Loucy (cell line): Measurements from ENCODE around the gene PFDN2.

Experiments
- H2AFZ ChIP-seq: fragments of 200-600 bp; sonication (generic); 2 replicates; pipeline ENCODE4 v1.6.0; 2016; ENCODE audit warnings: antibody characterized with exemption, mild to moderate bottlenecking, low read length, moderate library complexity
- H3F3A ChIP-seq: fragments of 200-600 bp; 2 replicates; pipeline ENCODE4 v1.6.0; 2016; ENCODE audit warnings: antibody characterized with exemption, low read depth, mild to moderate bottlenecking
- H3K27me3 ChIP-seq: fragments of 200-600 bp; sonication (generic); 2 replicates; pipeline ENCODE4 v1.6.1; 2014; ENCODE audit warnings: low read length, mild to moderate bottlenecking; ENCODE audit not compliant: insufficient read depth, poor library complexity, severe bottlenecking
- H3K36me3 ChIP-seq: fragments of 200-600 bp; sonication (generic); 2 replicates; pipeline ENCODE4 v1.6.1; 2016; ENCODE audit warnings: low read length; ENCODE audit not compliant: insufficient read depth
- H3K4me1 ChIP-seq: fragments of 200-600 bp; sonication (generic); 2 replicates; pipeline ENCODE4 v1.5.1; 2014; ENCODE audit warnings: low read length, mild to moderate bottlenecking; ENCODE audit not compliant: insufficient read depth, poor library complexity, severe bottlenecking
- H3K4me2 ChIP-seq: fragments of 200-600 bp; sonication (generic); 2 replicates; pipeline ENCODE4 v1.6.0; 2014; ENCODE audit warnings: antibody characterized with exemption, low read length, low read depth, mild to moderate bottlenecking; ENCODE audit not compliant: poor library complexity, severe bottlenecking
- H3K4me3 ChIP-seq: fragments of 200-600 bp; sonication (generic); 2 replicates; pipeline ENCODE4 v1.5.1; 2014; ENCODE audit warnings: low read length, mild to moderate bottlenecking, mixed read lengths; ENCODE audit not compliant: poor library complexity, severe bottlenecking
- H3K79me2 ChIP-seq: fragments of 200-600 bp; sonication (generic); 2 replicates; pipeline ENCODE4 v1.6.1; 2014; ENCODE audit warnings: low read length; ENCODE audit not compliant: insufficient read depth
- H3K9ac ChIP-seq: fragments of 200-600 bp; sonication (generic); 2 replicates; pipeline ENCODE4 v1.6.0; 2014; ENCODE audit warnings: mild to moderate bottlenecking, low read depth, low read length, moderate library complexity; ENCODE audit not compliant: poor library complexity, severe bottlenecking
- H3K9me2 ChIP-seq: fragments of 200-600 bp; sonication (generic); replicated peaks from 2 replicates; pipeline ENCODE4 v1.6.1; 2016; ENCODE audit warnings: low read depth, low read length, mixed read lengths
- H3K9me3 ChIP-seq: fragments of 200-600 bp; sonication (generic); 2 replicates; pipeline ENCODE4 v1.6.1; 2014; ENCODE audit warnings: mild to moderate bottlenecking, antibody characterized with exemption, low read length, low read depth; ENCODE audit not compliant: insufficient read depth
- H4K20me1 ChIP-seq: fragments of 200-600 bp; sonication (generic); 2 replicates; pipeline ENCODE4 v1.6.0; 2014; ENCODE audit warnings: antibody characterized with exemption, low read length, mild to moderate bottlenecking; ENCODE audit not compliant: insufficient read depth, poor library complexity, severe bottlenecking
- EZH2phosphoT487 ChIP-seq: fragments of 200-600 bp; IDR thresholded peaks from 2 replicates; pipeline ENCODE4 v1.6.1; 2018; ENCODE audit warnings: antibody characterized with exemption, mild to moderate bottlenecking, moderate library complexity, borderline replicate concordance
- TF ChIP-seq, protein P1 (sequence below): fragments of 200-600 bp; sonication (generic); conservative IDR thresholded peaks from 2 replicates; pipeline ENCODE4 v1.5.1; 2014; ENCODE audit warnings: mild to moderate bottlenecking, antibody characterized with exemption, low read length

Gene PFDN2

DNA sequence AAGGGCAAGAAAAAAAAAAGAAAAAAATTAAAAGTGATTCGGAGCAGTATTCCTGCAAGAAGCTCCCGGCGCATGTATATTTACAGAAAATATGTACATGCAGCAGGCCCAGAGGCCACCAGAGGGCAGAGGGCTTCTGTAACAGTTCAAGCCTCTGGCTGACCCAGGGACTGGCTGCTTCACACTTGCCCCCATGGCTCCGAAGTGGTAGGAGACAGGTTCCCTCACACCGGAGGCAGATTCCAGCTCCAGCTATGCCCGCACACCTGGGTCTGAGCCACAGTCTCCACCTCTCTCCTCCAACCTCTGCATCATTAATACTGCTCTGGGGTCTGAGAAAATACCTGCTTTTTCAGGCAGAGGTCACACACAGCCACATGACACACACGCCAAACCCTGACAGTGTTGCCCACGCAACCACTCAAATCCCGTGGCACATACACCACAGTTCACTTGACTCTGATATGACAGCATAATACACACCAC, 45.9 kb downstream of the PFDN2 start:
- Histone ChIP-seq H3K36me3 (no peaks in the 10 kb centered on the region), H3K4me1 (peaks cover 48% of the 10 kb centered on the region), H3K9ac (no peak overlapping the region), H3K4me3 (no peak overlapping the region), H3K4me2 (no peak overlapping the region), H3K9me2 (no peaks in the 10 kb centered on the region), H3K9me3 (no peaks in the 10 kb centered on the region), H3K27me3 (no peaks in the 10 kb centered on the region), H3F3A (0 out of 2 replicates have a peak, but pooled peaks cover 3% of the 10 kb centered on the region), H2AFZ (no peak overlapping the region), H3K79me2 (peaks cover 26% of the 10 kb centered on the region), H4K20me1 (peaks cover 11% of the 10 kb centered on the region)
- TF ChIP-seq, protein P1, sequence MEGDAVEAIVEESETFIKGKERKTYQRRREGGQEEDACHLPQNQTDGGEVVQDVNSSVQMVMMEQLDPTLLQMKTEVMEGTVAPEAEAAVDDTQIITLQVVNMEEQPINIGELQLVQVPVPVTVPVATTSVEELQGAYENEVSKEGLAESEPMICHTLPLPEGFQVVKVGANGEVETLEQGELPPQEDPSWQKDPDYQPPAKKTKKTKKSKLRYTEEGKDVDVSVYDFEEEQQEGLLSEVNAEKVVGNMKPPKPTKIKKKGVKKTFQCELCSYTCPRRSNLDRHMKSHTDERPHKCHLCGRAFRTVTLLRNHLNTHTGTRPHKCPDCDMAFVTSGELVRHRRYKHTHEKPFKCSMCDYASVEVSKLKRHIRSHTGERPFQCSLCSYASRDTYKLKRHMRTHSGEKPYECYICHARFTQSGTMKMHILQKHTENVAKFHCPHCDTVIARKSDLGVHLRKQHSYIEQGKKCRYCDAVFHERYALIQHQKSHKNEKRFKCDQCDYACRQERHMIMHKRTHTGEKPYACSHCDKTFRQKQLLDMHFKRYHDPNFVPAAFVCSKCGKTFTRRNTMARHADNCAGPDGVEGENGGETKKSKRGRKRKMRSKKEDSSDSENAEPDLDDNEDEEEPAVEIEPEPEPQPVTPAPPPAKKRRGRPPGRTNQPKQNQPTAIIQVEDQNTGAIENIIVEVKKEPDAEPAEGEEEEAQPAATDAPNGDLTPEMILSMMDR, result peak; percentile 71
- no peak for TF ChIP-seq EZH2phosphoT487

DNA sequence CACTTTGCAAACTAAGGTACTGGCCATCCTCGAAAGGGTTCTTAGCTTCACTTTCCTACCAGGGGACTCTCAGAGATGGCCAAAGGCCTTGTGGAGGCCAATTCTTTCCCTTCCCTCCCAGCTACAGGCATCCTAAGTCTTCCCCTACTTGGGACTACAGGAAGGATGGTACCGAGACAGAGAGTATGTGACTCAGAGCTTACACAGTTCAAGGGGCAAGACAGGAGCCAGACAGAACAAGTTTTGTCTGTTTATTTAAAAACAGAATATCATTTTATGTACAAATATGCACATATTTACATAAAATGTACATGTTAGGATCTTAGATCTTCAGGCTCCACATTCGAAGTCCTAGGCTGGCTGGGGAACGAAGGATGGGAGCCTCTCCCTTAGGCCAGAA, 47.1 kb downstream of the PFDN2 start:
- peaks cover 38% of the 10 kb centered on the region for H3K79me2 ChIP-seq
- H3F3A ChIP-seq, result 0 out of 2 replicates have a peak, but pooled peaks cover 3% of the 10 kb centered on the region
- H3K27me3 ChIP-seq, result no peaks in the 10 kb centered on the region
- no peak overlapping the region for H3K4me3 ChIP-seq
- peak overlapping the region; percentile 73 for H3K9ac ChIP-seq
- H3K9me2 ChIP-seq, result no peaks in the 10 kb centered on the region
- peaks cover 54% of the 10 kb centered on the region for H3K4me1 ChIP-seq
- no peak overlapping the region for H2AFZ ChIP-seq
- H4K20me1 ChIP-seq, result peaks cover 21% of the 10 kb centered on the region
- no peak for TF ChIP-seq EZH2phosphoT487
- H3K4me2 ChIP-seq, result peak overlapping the region; percentile 99
- H3K36me3 ChIP-seq, result no peaks in the 10 kb centered on the region
- H3K9me3 ChIP-seq, result no peaks in the 10 kb centered on the region

DNA sequence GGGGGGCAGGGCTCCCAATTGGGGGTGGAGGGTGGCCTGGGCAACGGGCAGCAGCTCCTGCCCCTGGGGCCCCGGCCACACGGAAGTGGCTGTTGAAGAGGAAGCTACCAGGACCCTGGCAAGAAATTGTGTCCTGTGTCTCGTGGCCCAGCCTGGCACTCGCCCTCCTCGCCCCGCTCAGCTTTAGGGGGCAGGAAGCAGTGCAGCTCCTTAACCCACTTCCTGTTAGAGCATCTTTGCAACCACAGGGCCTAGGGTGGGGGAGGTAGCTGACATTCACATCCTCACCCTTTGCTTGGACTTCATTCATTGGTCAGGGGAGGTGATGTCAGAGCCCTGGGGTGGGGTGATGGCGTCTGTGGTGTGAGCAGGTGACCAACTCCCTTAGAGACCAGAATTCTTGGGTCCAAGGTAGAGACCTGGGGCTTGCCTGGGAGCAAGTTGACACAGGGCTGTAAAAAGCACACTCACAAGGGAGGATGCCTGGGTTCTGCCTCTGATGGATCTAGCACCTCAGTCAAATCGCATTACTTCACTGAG, 48.0 kb downstream of the PFDN2 start, which contains the start of gene ARHGAP30:
Gene ARHGAP30, minus strand, starts transcription at position 161 of the 540 bp plus-strand sequence. CDS start 267 bp downstream, outside the sequence.
- H3K27me3 ChIP-seq, result no peaks in the 10 kb centered on the region
- peak within 1 kb of the TSS; percentile 99 for H3K9ac ChIP-seq
- TF ChIP-seq EZH2phosphoT487, result no peak
- TF ChIP-seq, protein P1, result no peak
- H4K20me1 ChIP-seq, result peaks cover 28% of the 10 kb centered on the region
- peaks cover 61% of the 10 kb centered on the region for H3K4me1 ChIP-seq
- H3K4me2 ChIP-seq, result peak within 1 kb of the TSS; percentile 99
- H3K4me3 ChIP-seq, result peak within 1 kb of the TSS; percentile 98
- no peak within 1 kb of the TSS for H2AFZ ChIP-seq
- 0 out of 2 replicates have a peak, but pooled peaks cover 3% of the 10 kb centered on the region for H3F3A ChIP-seq
- no peaks in the 10 kb centered on the region for H3K9me2 ChIP-seq
- H3K36me3 ChIP-seq, result no peaks in the 10 kb centered on the region
- no peaks in the 10 kb centered on the region for H3K9me3 ChIP-seq
- H3K79me2 ChIP-seq, result peaks cover 46% of the 10 kb centered on the region

DNA sequence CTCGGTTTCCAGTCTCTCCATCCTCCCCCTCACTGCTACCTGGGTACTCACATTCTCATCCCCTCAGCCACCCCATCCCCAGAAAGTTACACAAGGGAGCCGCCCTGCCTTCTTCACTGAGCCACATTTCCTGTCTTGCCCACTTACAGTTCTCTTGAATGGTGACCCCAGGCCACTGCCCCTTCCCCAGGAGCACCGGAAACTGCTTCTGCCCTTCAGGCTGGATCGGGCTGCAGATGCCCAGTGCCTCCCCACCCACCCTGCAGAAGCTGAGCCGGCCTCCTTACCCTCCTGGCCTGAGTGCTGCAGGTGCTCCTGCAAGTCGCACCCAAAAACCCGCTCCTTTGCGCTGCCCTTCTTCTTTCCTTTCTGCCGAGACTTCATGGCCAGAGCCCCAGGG, 48.6 kb downstream of the PFDN2 start:
- H3K9ac ChIP-seq, result peak overlapping the region; percentile 99
- H3K4me1 ChIP-seq, result peaks cover 64% of the 10 kb centered on the region
- H3K4me3 ChIP-seq, result peak overlapping the region; percentile 98
- no peak overlapping the region for H2AFZ ChIP-seq
- H3K9me3 ChIP-seq, result no peaks in the 10 kb centered on the region
- H3K79me2 ChIP-seq, result peaks cover 51% of the 10 kb centered on the region
- H3K9me2 ChIP-seq, result no peaks in the 10 kb centered on the region
- no peaks in the 10 kb centered on the region for H3K27me3 ChIP-seq
- H3K36me3 ChIP-seq, result no peaks in the 10 kb centered on the region
- H4K20me1 ChIP-seq, result peaks cover 33% of the 10 kb centered on the region
- peak overlapping the region; percentile 99 for H3K4me2 ChIP-seq
- TF ChIP-seq, protein P1, result no peak
- no peak for TF ChIP-seq EZH2phosphoT487
- H3F3A ChIP-seq, result 0 out of 2 replicates have a peak, but pooled peaks cover 3% of the 10 kb centered on the region
